Breast epithelium (tissue), 3 donors: ENCODE measurements around the gene ZNF619.

Experiments
- CTCF ChIP-seq, 3 donors: fragments of 450-650 bp; IDR thresholded peaks; one replicate each; pipeline ENCODE4 v1.5.1; 2016 to 2017; ENCODE audit warnings: antibody characterized with exemption in 3 of 3, mild to moderate bottlenecking in 3 of 3, moderate library complexity in 3 of 3
- POLR2A ChIP-seq: fragments of 450-650 bp; IDR thresholded peaks from one replicate; pipeline ENCODE4 v1.6.1; 2016; ENCODE audit warnings: antibody characterized with exemption, mild to moderate bottlenecking, moderate library complexity
- POLR2AphosphoS5 ChIP-seq, 3 donors: sonication (generic); formaldehyde crosslinking; IDR thresholded peaks; one replicate each; pipeline ENCODE4 v1.6.1; 2017; ENCODE audit warnings: antibody characterized with exemption in 3 of 3

- TF ChIP-seq CTCF (IDR thresholded peaks at IDR 0.05) = no peak
- TF ChIP-seq POLR2A = no peak
- no peak for TF ChIP-seq POLR2AphosphoS5 (IDR thresholded peaks at IDR 0.05)
These were observed 34.3 kb downstream of the ZNF619 start for GRCh38 chr3:40511031-40511718.
